ENCODE data around the gene SLC39A12.
"Not testable (repeated sequence)": the region's sequence is repeated elsewhere in the genome, so short reads cannot be mapped to it uniquely, and the experiment has no call there.

Gene SLC39A12

DNA sequence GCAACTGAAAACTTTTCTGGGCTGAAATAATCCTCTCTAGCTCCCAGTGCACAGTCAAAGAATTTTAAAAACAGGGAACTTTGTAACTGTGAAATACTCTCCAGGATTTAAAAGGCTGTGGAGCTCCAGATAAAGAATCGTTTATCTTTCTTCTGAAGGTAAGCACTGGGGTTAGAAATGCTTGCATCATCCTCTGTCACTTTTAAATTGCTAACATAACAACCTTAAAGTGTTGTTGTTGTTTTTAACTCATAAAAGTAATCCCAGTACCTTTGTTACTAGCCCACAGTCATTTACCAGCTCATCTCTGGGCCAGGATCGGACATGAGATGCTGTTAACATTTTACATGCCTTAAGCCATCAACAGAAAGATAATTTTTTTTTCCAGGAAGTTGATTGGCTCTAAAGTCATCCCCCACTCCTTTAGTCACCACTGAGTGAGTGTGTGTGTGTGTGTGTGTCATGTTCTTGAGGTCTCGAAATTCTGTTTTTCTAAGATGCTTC, at the start of gene SLC39A12:
SLC39A12 (plus strand) TSS at position 51 of the 504 bp plus-strand sequence. CDS start 1,359 bp downstream, outside the sequence.
- DNase-seq: no peak

GRCh38 chr10:17904564-17904963, 47.2 kb upstream of the SLC39A12 start:
- DNase-seq: no peak

DNA sequence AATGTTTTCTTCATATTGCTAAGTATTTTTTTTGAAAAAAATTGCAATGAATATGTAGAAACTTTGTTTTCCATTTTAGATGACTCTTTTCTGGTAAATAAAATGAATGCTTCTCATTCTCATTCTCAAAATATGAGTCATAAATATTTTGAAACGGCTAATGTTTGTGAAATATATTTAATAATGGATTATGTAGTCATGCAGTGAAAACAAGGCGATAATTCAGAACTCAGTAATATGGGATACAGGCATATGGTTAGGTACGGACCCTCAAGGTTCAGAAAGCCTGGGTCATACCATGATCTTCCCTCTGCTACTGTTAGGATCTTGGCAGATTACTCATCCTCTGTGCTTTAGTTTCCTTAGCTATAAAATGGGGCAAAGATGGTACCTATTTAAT, 46.2 kb upstream of the SLC39A12 start:
- DNase-seq: no peak

DNA sequence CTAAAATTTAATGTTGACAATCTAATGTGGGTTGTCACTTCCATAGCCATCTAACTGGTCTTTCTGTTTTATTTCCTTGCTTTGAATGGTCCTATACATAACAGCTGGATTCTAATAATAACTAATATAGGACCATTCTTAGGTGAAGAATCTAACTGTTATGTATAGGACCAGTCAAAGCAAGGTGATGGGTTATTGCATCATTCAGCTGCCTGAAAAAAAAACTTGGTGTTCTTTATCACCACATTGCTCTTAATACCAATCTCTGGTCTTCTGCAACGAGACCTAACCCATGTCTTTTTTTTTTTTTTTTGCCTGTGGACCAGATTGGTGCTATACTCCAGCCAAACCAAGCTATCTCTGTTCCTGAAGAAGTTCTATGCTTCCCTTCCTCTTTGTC, 45.7 kb upstream of the SLC39A12 start:
- DNase-seq: no peak

DNA sequence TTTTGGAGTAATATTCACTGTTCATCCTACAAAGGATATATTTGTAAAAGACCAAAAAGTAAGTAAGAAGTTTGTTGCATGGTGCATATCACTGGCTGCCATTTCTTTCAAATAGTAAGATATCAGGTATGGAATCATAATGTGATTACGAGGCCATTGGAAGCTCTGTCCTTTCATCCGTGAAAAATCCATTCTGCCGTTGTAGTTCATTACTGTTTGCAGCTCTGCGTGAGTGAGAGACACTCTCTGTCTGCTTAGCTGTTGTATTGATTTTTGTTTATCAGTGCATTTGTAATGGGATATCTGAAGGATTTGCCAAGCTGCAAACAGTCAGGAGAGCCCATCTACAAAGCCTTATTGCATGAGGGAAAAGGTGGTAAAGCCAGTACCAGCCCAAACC, 44.1 kb upstream of the SLC39A12 start:
- no peak for DNase-seq

- DNase-seq: no peak
Measured at GRCh38 chr10:17910125-17910789, 41.5 kb upstream of the SLC39A12 start.

DNA sequence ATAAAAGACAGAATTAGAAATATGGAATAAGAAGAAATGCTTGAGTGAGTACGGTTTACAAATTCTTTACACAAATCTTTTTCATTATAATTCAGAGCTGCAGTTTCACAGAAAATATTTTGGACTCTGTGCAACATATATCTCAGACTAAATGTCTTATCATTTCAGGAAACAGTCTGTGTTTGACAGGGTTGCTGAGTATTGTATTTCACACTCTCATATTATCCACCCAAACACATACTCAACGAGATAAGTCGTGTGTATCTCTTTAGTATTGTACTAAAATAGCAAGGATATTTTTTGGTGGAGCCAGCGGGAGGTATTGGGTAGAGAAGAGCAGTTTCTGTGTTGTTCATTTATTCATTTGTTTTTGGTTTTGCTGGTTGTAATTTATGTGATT, 39.0 kb upstream of the SLC39A12 start:
- DNase-seq: no peak

- no peak for DNase-seq
Measured at GRCh38 chr10:17913604-17914003, 38.1 kb upstream of the SLC39A12 start.

- DNase-seq: no peak
Measured at GRCh38 chr10:17914169-17915045, 37.3 kb upstream of the SLC39A12 start.

GRCh38 chr10:17915181-17915580, 36.5 kb upstream of the SLC39A12 start:
- no peak for DNase-seq

DNA sequence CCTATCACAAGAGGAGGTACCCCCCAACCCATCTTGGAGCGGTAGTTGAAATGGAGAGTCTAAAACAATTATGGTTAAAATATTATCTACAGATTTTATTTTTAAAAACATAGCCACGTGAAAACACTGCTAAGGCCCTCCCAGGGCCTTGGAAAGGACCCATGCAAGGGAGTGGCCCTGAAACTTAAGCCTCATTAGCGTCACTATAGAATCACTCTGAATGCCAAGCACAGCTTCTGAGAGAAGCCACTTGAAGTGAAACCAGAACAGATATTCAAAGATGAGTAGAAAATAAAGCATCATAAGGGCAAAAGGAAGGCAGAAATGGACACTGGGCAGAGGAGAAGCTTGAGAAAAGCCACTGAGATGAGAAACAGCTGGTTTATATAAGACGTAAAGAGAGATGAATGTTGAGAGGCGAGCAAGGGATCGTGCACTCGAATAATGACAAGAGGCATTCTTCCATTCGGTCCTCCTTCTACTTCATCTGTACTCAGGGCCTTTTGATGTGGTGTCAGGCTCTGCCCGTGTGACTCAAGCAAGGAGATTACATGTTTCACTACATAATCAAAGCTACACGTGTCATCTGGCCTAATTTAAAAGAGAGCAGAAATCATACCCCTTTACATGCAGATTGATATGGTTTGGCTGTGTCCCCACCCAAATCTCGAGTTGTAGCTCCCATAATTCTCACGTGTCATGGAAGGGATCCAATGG, 33.4 kb upstream of the SLC39A12 start:
- no peak for DNase-seq

- no peak for DNase-seq
Measured at GRCh38 chr10:17921378-17921777, 30.3 kb upstream of the SLC39A12 start.

DNA sequence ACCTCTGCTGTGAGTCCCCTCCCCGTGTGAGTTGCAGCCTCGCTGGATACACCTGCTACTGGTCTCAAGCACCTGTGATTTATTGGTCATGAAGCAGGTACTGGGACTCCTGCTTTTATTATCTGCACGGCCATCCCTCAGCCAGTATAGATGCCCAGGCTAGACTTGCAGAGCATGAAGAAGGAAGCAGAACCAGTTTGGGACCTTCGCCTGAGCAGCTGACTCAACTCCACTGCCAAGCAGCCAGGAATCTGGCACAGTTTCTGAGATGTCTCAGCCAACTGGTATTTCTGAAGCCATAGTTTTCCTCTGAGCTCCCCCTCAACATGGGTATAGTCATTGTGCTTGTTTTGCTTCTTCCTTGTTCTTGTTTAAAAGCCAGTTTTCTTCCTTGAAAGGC, 28.0 kb upstream of the SLC39A12 start:
- DNase-seq: no peak

DNA sequence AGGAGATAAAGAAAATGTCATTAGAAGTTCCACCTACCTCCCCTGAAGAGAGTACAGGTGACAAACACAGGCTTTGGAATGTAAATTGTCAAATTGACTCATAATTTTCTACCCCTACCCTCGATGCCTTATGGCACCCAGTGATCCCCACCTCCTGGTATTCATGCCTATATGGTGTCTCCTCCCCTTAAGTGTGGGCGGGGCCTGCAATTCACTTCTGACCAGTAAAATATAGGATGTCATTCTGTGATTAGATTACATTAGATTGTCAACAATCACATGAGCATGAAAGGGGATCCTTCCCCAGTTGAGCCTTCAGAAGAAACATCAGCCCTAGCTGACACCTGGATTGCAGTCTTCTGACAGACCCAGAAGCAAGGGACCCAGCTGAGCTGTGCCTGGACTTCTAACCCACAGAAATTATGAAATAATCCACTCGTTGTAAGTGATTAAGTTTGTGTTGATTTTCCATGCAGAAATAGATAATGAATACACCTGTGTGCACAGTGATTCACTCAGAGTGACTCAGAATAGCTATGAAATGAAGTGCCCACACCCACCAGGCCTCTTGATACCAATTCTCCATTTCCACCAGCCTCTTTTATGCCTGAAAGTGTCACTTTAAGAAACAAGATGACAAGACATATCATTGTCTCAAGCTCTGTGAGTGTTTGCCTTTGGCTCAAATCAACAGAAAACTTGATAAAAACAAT, 8.5 kb upstream of the SLC39A12 start:
- DNase-seq: no peak

DNA sequence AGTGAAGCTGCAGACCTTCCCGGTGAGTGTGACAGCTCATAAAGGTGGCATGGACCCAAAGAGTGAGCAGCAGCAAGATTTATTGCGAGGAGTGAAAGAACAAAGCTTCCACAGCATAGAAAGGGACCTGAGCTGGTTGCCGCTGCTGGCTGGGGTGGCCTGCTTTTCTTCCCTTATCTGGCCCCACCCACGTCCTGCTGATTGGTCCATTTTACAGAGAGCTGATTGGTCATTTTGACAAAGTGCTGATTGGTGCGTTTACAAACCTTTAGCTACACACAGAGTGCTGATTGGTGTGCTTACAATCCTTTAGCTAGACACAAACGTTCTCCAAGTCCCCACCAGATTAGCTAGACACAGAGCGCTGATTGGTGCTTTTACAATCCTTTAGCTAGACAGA, 1.4 kb upstream of the SLC39A12 start:
- DNase-seq: not testable (repeated sequence)

GRCh38 chr10:17950726-17951125, 992 bp upstream of the SLC39A12 start:
- no peak for DNase-seq

- not testable (repeated sequence) for DNase-seq
Measured at GRCh38 chr10:17954372-17954771, 2.7 kb downstream of the SLC39A12 start.

DNA sequence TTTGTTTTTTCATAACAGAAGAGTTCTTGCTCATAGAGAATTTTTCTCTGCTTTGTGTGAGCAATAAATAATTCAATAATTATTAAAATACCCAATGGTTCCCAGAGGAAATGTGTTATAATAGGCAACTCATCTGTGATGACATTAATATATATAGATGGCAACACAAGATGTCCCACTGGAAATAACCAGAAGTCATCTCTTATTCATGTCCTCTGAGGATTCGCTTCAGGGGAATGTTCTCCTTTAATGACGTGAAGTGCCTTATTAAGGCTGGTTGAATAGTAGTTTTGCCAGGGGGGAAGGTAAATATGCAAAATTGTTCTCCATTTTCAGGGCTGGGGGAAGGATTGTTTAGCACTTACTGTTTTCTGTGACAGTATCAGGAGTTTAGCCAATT, 3.1 kb downstream of the SLC39A12 start:
- DNase-seq: no peak

DNA sequence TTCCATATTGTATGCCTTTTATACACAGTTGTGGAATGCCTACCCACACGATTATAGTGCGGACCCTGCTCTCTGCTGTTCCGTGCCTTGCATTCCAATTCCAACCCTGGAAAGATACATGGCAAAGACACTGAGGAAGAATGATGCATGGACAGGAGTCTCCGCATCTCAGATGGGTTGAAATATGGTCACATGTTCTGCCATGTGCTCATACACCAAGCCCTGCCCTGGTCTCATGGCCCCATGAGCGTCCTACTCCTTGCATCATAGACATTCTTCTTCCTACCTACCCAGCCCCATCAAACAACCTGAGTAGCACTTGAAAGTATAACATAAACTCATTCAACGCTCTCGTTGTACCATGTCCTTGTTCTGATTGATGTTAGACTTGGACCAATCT, 6.3 kb downstream of the SLC39A12 start:
- DNase-seq: no peak

- no peak for DNase-seq
Measured at GRCh38 chr10:17959870-17960269, 8.2 kb downstream of the SLC39A12 start.

- DNase-seq: no peak
Measured at GRCh38 chr10:17961551-17962422, 10.1 kb downstream of the SLC39A12 start.

DNA sequence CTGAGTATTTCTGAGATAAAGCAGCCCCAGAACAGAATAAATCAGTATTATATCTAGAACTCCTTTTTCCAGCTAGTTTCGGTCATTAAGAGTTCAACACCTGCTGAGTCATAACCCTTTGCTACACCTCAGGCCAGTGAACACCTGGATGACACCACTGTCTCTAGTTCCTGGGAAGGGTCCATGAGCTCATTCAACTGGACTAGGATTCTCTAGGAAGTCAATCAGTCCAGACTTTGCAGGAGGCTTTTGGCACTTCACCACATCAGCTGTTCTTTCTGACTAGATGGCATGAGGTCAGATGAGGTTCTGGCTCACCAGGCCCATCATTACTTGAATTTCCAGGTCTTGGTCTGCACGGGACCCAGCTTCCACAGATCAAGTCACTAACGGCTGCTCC, 11.7 kb downstream of the SLC39A12 start:
- no peak for DNase-seq
